Stimulated activated CD4-positive, alpha-beta T cell treated with anti-CD3 and anti-CD28 coated beads, Interleukin-4, amount 100 ng/mL, for 48 hours (primary cell): ENCODE results near the gene LRRC25.
A peak's percentile ranks its signal among the peaks of the same experiment; 100 is the strongest.

Experiments
- DNase-seq, 2 donors: peaks; one replicate each; pipeline ENCODE4 v3.0.0-alpha.2; 2020; ENCODE audit warnings: low read depth in 2 of 2

The LRRC25 gene

GRCh38 chr19:18397242-18398202, at the start of gene LRRC25:
Gene LRRC25 (minus strand): TSS chr19:18397622. CDS start chr19:18396963, 659 bp downstream.
- DNase-seq, result no peak

GRCh38 chr19:18446811-18447359, 49.5 kb upstream of the LRRC25 start:
- DNase-seq, result no peak

- DNase-seq, result no peak
Measured at GRCh38 chr19:18446145-18446810, 48.9 kb upstream of the LRRC25 start.

- no peak for DNase-seq
Measured at GRCh38 chr19:18445262-18445948, 48.0 kb upstream of the LRRC25 start.

GRCh38 chr19:18444513-18444912, 47.1 kb upstream of the LRRC25 start:
- no peak for DNase-seq

- no peak for DNase-seq
Measured at GRCh38 chr19:18443831-18444230, 46.4 kb upstream of the LRRC25 start.

GRCh38 chr19:18443406-18443805, 46.0 kb upstream of the LRRC25 start:
- no peak for DNase-seq

- DNase-seq, result no peak
Measured at GRCh38 chr19:18442941-18443340, 45.5 kb upstream of the LRRC25 start.

GRCh38 chr19:18441804-18442788, 44.7 kb upstream of the LRRC25 start:
- no peak for DNase-seq

GRCh38 chr19:18440936-18441803, 43.7 kb upstream of the LRRC25 start:
- no peak for DNase-seq

GRCh38 chr19:18440415-18440877, 43.0 kb upstream of the LRRC25 start:
- no peak for DNase-seq

GRCh38 chr19:18439910-18440237, 42.5 kb upstream of the LRRC25 start:
- no peak for DNase-seq

GRCh38 chr19:18439025-18439909, 41.8 kb upstream of the LRRC25 start:
- no peak for DNase-seq

- DNase-seq, result no peak
Measured at GRCh38 chr19:18438331-18439024, 41.1 kb upstream of the LRRC25 start.

- no peak for DNase-seq
Measured at GRCh38 chr19:18437491-18438330, 40.3 kb upstream of the LRRC25 start, which contains the start of gene ISYNA1. Gene ISYNA1 (minus strand): TSS chr19:18438133. CDS start chr19:18437979, 154 bp downstream.

- peak; percentile 50 to 66 for DNase-seq
Measured at GRCh38 chr19:18436671-18437490, 39.5 kb upstream of the LRRC25 start.
